Measurements from ENCODE around the gene PLEKHO2. TPM values are rescaled to one million over a fixed set of nuclear protein-coding genes. Genes with fewer than 3 reads are reported as not detected.

PLEKHO2 gene, protein sequence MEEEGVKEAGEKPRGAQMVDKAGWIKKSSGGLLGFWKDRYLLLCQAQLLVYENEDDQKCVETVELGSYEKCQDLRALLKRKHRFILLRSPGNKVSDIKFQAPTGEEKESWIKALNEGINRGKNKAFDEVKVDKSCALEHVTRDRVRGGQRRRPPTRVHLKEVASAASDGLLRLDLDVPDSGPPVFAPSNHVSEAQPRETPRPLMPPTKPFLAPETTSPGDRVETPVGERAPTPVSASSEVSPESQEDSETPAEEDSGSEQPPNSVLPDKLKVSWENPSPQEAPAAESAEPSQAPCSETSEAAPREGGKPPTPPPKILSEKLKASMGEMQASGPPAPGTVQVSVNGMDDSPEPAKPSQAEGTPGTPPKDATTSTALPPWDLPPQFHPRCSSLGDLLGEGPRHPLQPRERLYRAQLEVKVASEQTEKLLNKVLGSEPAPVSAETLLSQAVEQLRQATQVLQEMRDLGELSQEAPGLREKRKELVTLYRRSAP
- polyA plus RNA-seq (2012; ENCODE audit: insufficient read length, low read depth) = 20.4 TPM

DNA sequence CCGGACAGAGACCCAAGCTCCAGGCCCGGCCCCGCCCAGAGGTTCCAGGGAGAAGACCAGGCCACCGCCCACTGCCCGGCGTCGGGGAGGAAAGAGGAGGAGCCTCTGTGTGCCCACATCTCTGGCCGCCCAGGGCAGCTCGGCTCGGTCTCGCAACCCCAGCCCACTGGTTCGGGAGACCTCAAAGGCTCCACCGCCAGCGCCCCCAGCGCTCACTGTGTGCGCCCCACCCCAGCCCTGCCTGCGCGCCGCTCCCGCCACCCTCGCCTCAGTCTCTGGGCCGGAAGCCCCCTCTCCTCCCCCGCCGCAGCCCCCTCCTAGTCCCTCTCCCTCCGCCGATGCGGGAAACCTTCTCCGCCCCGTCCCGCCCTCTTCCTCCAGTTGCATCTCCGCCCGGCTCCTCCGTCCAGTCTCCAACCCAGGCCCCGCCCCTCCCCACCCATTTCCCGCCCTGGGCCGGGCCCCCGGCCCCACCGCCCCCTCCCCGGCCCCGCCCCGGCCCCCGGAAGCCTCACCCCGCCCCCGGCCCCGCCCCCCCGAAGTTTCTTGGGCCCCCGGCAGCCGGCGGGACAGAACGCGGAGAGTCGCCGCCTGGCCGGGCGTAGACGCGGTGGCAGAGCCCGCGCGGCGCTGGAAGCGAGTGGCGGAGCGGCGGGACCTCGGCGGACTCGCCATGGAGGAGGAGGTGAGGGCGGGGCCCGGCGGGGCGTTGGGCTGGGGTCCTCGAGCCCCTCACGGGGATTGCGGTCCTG, at the start of gene PLEKHO2:
PLEKHO2 (plus strand) TSS at position 572 of the 752 bp plus-strand sequence; CDS start at position 674, 102 bp downstream.
- TF ChIP-seq TAF1 (IDR thresholded peaks at IDR 0.05; ENCODE audit: borderline replicate concordance, insufficient read depth, low read length) (0 out of 2 replicates have a peak, but pooled peaks have one; percentile 57), SIN3A (IDR thresholded peaks at IDR 0.05; ENCODE audit: borderline replicate concordance, insufficient read depth, low read length) (no peak), FOXP2 (optimal IDR thresholded peaks at IDR 0.05; ENCODE audit: borderline replicate concordance, extremely low read depth, extremely low read length, insufficient read depth) (peak; percentile 61), POLR2AphosphoS5 (IDR thresholded peaks at IDR 0.05; ENCODE audit: low read depth, low read length) (peak; percentile 82)
- TF ChIP-seq, protein P1, sequence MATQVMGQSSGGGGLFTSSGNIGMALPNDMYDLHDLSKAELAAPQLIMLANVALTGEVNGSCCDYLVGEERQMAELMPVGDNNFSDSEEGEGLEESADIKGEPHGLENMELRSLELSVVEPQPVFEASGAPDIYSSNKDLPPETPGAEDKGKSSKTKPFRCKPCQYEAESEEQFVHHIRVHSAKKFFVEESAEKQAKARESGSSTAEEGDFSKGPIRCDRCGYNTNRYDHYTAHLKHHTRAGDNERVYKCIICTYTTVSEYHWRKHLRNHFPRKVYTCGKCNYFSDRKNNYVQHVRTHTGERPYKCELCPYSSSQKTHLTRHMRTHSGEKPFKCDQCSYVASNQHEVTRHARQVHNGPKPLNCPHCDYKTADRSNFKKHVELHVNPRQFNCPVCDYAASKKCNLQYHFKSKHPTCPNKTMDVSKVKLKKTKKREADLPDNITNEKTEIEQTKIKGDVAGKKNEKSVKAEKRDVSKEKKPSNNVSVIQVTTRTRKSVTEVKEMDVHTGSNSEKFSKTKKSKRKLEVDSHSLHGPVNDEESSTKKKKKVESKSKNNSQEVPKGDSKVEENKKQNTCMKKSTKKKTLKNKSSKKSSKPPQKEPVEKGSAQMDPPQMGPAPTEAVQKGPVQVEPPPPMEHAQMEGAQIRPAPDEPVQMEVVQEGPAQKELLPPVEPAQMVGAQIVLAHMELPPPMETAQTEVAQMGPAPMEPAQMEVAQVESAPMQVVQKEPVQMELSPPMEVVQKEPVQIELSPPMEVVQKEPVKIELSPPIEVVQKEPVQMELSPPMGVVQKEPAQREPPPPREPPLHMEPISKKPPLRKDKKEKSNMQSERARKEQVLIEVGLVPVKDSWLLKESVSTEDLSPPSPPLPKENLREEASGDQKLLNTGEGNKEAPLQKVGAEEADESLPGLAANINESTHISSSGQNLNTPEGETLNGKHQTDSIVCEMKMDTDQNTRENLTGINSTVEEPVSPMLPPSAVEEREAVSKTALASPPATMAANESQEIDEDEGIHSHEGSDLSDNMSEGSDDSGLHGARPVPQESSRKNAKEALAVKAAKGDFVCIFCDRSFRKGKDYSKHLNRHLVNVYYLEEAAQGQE (IDR thresholded peaks at IDR 0.05; ENCODE audit: insufficient read depth in 1 of 2, low read depth in 2 of 2, low read length in 2 of 2) = peak in 1 of 2 experiments; percentile 35; a peak in 1 of 4 replicates

DNA sequence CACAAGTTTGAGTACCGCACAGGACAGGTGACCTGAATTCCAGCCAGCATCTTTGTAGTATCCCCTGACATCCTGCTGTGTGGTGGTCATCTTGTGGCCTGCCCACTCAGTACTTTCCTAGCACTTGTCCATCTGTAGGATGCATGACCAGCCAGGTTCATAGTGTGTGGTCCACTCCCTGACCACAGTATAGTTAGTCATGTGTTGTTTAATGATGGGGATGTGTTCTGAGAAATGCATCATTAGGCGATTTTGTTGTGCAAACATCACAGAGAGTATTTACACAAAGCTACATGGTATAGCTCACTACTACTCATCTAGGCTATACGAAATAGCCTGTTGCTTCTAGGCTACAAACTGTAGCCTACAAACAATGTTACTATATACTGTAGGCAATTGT, 49.4 kb upstream of the PLEKHO2 start:
- no peak for TF ChIP-seq FOXP2 (optimal IDR thresholded peaks at IDR 0.05; ENCODE audit: borderline replicate concordance, extremely low read depth, extremely low read length, insufficient read depth)
- no peak for TF ChIP-seq TAF1 (IDR thresholded peaks at IDR 0.05; ENCODE audit: borderline replicate concordance, insufficient read depth, low read length)
- TF ChIP-seq, protein P1 (IDR thresholded peaks at IDR 0.05; ENCODE audit: insufficient read depth in 1 of 2, low read depth in 2 of 2, low read length in 2 of 2) = no peak
- TF ChIP-seq SIN3A (IDR thresholded peaks at IDR 0.05; ENCODE audit: borderline replicate concordance, insufficient read depth, low read length) = no peak
- TF ChIP-seq POLR2AphosphoS5 (IDR thresholded peaks at IDR 0.05; ENCODE audit: low read depth, low read length) = no peak

DNA sequence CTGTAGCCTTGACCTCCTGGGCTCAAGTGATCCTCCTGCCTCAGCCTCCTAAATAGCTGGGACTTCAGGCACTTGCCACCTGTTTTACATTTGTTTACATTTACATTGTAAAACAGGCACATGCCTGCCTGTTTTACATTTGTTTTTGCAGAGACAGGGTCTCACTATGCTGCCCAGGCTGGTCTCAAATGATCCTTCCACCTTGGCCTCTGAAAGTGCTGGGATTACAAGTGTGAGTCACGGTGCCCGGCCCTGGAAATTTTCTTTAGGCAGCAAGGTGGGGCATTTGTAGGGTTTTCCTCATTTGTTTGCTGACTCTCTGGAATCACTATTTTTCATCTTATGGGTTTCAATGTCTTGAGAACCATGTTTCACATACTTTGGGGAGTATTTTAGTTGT, 41.2 kb upstream of the PLEKHO2 start:
- TF ChIP-seq SIN3A (IDR thresholded peaks at IDR 0.05; ENCODE audit: borderline replicate concordance, insufficient read depth, low read length) (no peak), POLR2AphosphoS5 (IDR thresholded peaks at IDR 0.05; ENCODE audit: low read depth, low read length) (no peak), TAF1 (IDR thresholded peaks at IDR 0.05; ENCODE audit: borderline replicate concordance, insufficient read depth, low read length) (no peak), FOXP2 (optimal IDR thresholded peaks at IDR 0.05; ENCODE audit: borderline replicate concordance, extremely low read depth, extremely low read length, insufficient read depth) (no peak)
- TF ChIP-seq, protein P1 (IDR thresholded peaks at IDR 0.05; ENCODE audit: insufficient read depth in 1 of 2, low read depth in 2 of 2, low read length in 2 of 2) = no peak

DNA sequence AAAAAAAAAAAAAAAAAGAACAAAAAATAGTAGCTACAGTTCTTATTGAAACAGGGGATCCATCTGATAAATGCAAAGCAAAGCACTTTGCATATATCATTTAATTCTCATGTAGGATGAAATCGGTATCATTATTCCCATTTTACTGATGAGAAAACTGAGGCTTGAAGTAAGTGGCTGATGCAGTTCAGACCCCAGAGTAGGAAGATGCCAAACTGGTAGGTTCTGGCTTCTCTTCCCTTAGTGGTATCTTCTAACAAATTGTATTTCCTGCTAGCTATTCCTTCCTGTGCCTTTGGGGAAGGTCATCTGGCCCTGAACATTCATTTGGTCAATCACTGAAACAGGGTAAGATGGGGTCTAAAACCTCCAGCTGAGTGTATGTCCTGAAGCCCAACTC, 38.2 kb upstream of the PLEKHO2 start:
- TF ChIP-seq TAF1 (IDR thresholded peaks at IDR 0.05; ENCODE audit: borderline replicate concordance, insufficient read depth, low read length) = no peak
- TF ChIP-seq, protein P1 (IDR thresholded peaks at IDR 0.05; ENCODE audit: insufficient read depth in 1 of 2, low read depth in 2 of 2, low read length in 2 of 2) = no peak
- no peak for TF ChIP-seq POLR2AphosphoS5 (IDR thresholded peaks at IDR 0.05; ENCODE audit: low read depth, low read length)
- TF ChIP-seq SIN3A (IDR thresholded peaks at IDR 0.05; ENCODE audit: borderline replicate concordance, insufficient read depth, low read length) = no peak
- TF ChIP-seq FOXP2 (optimal IDR thresholded peaks at IDR 0.05; ENCODE audit: borderline replicate concordance, extremely low read depth, extremely low read length, insufficient read depth) = no peak

All from PFSK-1 (cell line).